DOHH2 (cell line): ENCODE data around the gene APCS.

Experiments
- H3F3A ChIP-seq: fragments of 200-600 bp; sonication (generic), shearing (Covaris generic); 2 replicates; pipeline ENCODE4 v1.6.0; 2016; ENCODE audit warnings: antibody characterized with exemption, mild to moderate bottlenecking; ENCODE audit not compliant: control insufficient read depth, insufficient read depth
- H3K27ac ChIP-seq: fragments of 200-600 bp; sonication (generic); 2 replicates; pipeline ENCODE4 v1.5.1; 2014; ENCODE audit warnings: low read depth, mild to moderate bottlenecking, low read length, moderate library complexity
- H3K27me3 ChIP-seq: fragments of 200-600 bp; sonication (generic); 2 replicates; pipeline ENCODE4 v1.6.1; 2014; ENCODE audit warnings: mild to moderate bottlenecking, low read length, mixed read lengths; ENCODE audit not compliant: control insufficient read depth
- H3K36me3 ChIP-seq: fragments of 200-600 bp; sonication (generic); 2 replicates; pipeline ENCODE4 v1.6.1; 2014; ENCODE audit warnings: mild to moderate bottlenecking, low read length, moderate library complexity, mixed read lengths; ENCODE audit not compliant: control insufficient read depth
- H3K4me1 ChIP-seq: fragments of 200-600 bp; sonication (generic); 2 replicates; pipeline ENCODE4 v1.6.1; 2014; ENCODE audit warnings: mild to moderate bottlenecking, low read length, mixed read lengths; ENCODE audit not compliant: control insufficient read depth
- H3K4me2 ChIP-seq: fragments of 200-600 bp; sonication (generic); 2 replicates; pipeline ENCODE4 v1.6.0; 2014; ENCODE audit warnings: mild to moderate bottlenecking, low read length, moderate library complexity
- H3K4me3 ChIP-seq: fragments of 200-600 bp; sonication (generic); 2 replicates; pipeline ENCODE4 v1.5.1; 2014; ENCODE audit warnings: mild to moderate bottlenecking, low read length, mixed read lengths
- H3K79me2 ChIP-seq: fragments of 200-600 bp; sonication (generic); 2 replicates; pipeline ENCODE4 v1.6.1; 2014; ENCODE audit warnings: mild to moderate bottlenecking, low read length, mixed read lengths; ENCODE audit not compliant: control insufficient read depth
- H3K9me2 ChIP-seq: fragments of 200-600 bp; sonication (generic); replicated peaks from 2 replicates; pipeline ENCODE4 v1.6.1; 2014; ENCODE audit warnings: mild to moderate bottlenecking, low read length, mixed read lengths; ENCODE audit not compliant: control insufficient read depth
- H3K9me3 ChIP-seq: fragments of 200-600 bp; sonication (generic); 2 replicates; pipeline ENCODE4 v1.6.1; 2014; ENCODE audit warnings: antibody characterized with exemption, low read length, mixed read lengths; ENCODE audit not compliant: control insufficient read depth, insufficient read depth
- H4K20me1 ChIP-seq: fragments of 200-600 bp; sonication (generic); 2 replicates; pipeline ENCODE4 v1.6.0; 2014; ENCODE audit warnings: low read depth, mild to moderate bottlenecking, antibody characterized with exemption, low read length, moderate library complexity; ENCODE audit not compliant: control insufficient read depth, insufficient read depth
- CTCF ChIP-seq: fragments of 200-600 bp; sonication (generic); IDR thresholded peaks from one replicate; pipeline ENCODE4 v1.5.1; 2014; ENCODE audit warnings: antibody characterized with exemption, mild to moderate bottlenecking, low read depth, low read length; ENCODE audit not compliant: poor library complexity, severe bottlenecking
- EZH2phosphoT487 ChIP-seq: fragments of 200-600 bp; sonication (generic); IDR thresholded peaks from 2 replicates; pipeline ENCODE4 v1.6.1; 2017; ENCODE audit warnings: borderline replicate concordance, mild to moderate bottlenecking, antibody characterized with exemption, low read length, moderate library complexity, mixed read lengths

Gene APCS

GRCh38 chr1:159554696-159555095, 32.9 kb upstream of the APCS start:
- H3K9me3 ChIP-seq: no peaks in the 10 kb centered on the region

GRCh38 chr1:159556931-159557369, 30.7 kb upstream of the APCS start:
- Histone ChIP-seq H3K79me2 (no peaks in the 10 kb centered on the region), H4K20me1 (no peaks in the 10 kb centered on the region), H3K27me3 (no peaks in the 10 kb centered on the region), H3K9me2 (no peaks in the 10 kb centered on the region), H3K4me2 (no peak overlapping the region), H3K4me1 (no peaks in the 10 kb centered on the region), H3K4me3 (no peak overlapping the region), H3F3A (no peaks in the 10 kb centered on the region), H3K27ac (no peak overlapping the region), H3K9me3 (no peaks in the 10 kb centered on the region), H3K36me3 (no peaks in the 10 kb centered on the region)
- no peak for TF ChIP-seq EZH2phosphoT487
- no peak for TF ChIP-seq CTCF

More at GRCh38 chr1:159554696-159555095, 32.9 kb upstream of the APCS start:
- no peak for TF ChIP-seq EZH2phosphoT487
- no peak for TF ChIP-seq CTCF
- H3K9me2 ChIP-seq: no peaks in the 10 kb centered on the region
- H3K4me3 ChIP-seq: no peak overlapping the region
- H3K4me1 ChIP-seq: no peaks in the 10 kb centered on the region
- H3K79me2 ChIP-seq: no peaks in the 10 kb centered on the region
- no peaks in the 10 kb centered on the region for H4K20me1 ChIP-seq
- H3K27me3 ChIP-seq: no peaks in the 10 kb centered on the region
- no peaks in the 10 kb centered on the region for H3F3A ChIP-seq
- no peak overlapping the region for H3K4me2 ChIP-seq
- H3K27ac ChIP-seq: no peak overlapping the region
- H3K36me3 ChIP-seq: no peaks in the 10 kb centered on the region

- H3K79me2 ChIP-seq: no peaks in the 10 kb centered on the region
- H3K36me3 ChIP-seq: no peaks in the 10 kb centered on the region
- no peak overlapping the region for H3K4me2 ChIP-seq
- TF ChIP-seq EZH2phosphoT487 (no peak), CTCF (no peak)
- no peak overlapping the region for H3K4me3 ChIP-seq
- no peaks in the 10 kb centered on the region for H3K9me2 ChIP-seq
- no peaks in the 10 kb centered on the region for H3F3A ChIP-seq
- no peak overlapping the region for H3K27ac ChIP-seq
- no peaks in the 10 kb centered on the region for H3K4me1 ChIP-seq
- H3K9me3 ChIP-seq: no peaks in the 10 kb centered on the region
- H4K20me1 ChIP-seq: no peaks in the 10 kb centered on the region
- no peaks in the 10 kb centered on the region for H3K27me3 ChIP-seq
These were observed 27.0 kb upstream of the APCS start for GRCh38 chr1:159560599-159560998.
